Large intestine (tissue), 3 donors: ENCODE results near the gene RAB3C. TPM values are rescaled to one million over a fixed set of nuclear protein-coding genes. Genes with fewer than 3 reads are reported as not detected.

ENCODE experiments used
- DNase-seq, 2 donors: peaks; one replicate each; pipeline versions ENCODE4 v3.0.0 to v3.0.0-alpha.2; 2013
- H3K27ac ChIP-seq: one replicate; pipeline ENCODE4 v1.5.1; 2013; ENCODE audit warnings: low read length
- H3K27me3 ChIP-seq: 2 replicates; pipeline ENCODE4 v1.6.1; 2013; ENCODE audit warnings: low read length; ENCODE audit not compliant: control insufficient read depth, insufficient read depth
- H3K36me3 ChIP-seq: 2 replicates; pipeline ENCODE4 v1.6.1; 2013; ENCODE audit warnings: low read length; ENCODE audit not compliant: control insufficient read depth, insufficient read depth
- H3K4me1 ChIP-seq: one replicate; pipeline ENCODE4 v1.6.1; 2013; ENCODE audit warnings: low read length; ENCODE audit not compliant: control insufficient read depth, insufficient read depth
- H3K4me3 ChIP-seq: one replicate; pipeline ENCODE4 v1.5.1; 2013; ENCODE audit warnings: low read length
- H3K9me3 ChIP-seq: one replicate; pipeline ENCODE4 v1.6.1; 2013; ENCODE audit warnings: mild to moderate bottlenecking, low read depth, low read length, moderate library complexity; ENCODE audit not compliant: control insufficient read depth
- WGBS: methylation state at CpG from one replicate; pipeline ENCODE4 v1.1.5; 2013; ENCODE audit warnings: low lambda C conversion rate; ENCODE audit not compliant: insufficient coverage; 5-methylcytosine and 5-hydroxymethylcytosine counted together
- polyA plus RNA-seq: library from polyadenylated mRNA; unstranded; fragments of 120-200 nt; gene quantifications from one replicate; pipeline ENCODE4 v1.2.1, GENCODE V29; 2013

RAB3C gene
- polyA plus RNA-seq, 1 donor: 12.6 TPM

DNA sequence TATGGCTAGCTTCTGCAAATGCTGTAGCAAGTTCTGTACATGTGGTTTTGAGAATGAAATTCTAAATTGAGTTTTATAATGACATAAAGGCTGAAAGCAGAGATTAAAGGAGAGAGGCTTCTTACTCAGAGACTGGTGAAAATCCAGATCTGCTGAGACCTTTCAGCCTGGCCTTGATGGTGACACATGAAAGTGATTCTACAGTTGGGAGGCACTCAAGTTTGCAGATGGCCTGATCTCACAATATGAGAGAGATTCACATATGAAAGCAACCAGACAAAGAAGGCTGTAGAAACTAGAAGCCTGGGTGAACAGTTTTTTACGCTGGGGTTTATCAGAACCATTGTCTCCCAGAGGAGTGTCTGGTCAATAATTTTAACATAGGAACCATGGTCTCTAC, 49.0 kb downstream of the RAB3C start:
- DNase-seq: no peak
- Histone ChIP-seq H3K9me3 (no peaks in the 10 kb centered on the region), H3K27ac (no peak overlapping the region)

DNA sequence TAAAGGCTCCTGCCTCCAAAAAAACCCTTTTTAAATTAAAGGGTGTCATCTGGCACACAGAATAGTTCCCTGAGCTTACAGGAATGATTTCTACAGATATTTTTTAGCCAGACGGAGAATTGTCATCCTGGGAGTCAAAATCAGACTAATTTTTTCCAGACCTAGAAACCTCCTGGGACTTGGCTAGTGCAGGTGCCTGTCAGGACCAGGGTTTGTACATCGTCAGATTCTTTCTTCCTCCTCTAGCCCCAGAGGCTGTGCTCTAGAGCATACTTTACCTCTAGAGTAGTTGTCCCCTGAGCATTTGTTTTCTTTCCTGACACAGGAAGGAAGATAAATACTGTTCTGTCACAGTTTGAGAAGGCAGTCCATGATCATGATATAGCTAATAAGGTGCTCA, 52.5 kb downstream of the RAB3C start:
- no peaks in the 10 kb centered on the region for H3K27me3 ChIP-seq
- no peak overlapping the region for H3K27ac ChIP-seq
- H3K4me3 ChIP-seq: no peak overlapping the region
- WGBS: no CpG with 5 or more reads among the region's 2 CpGs
- H3K36me3 ChIP-seq: no peaks in the 10 kb centered on the region
- H3K9me3 ChIP-seq: no peaks in the 10 kb centered on the region
- DNase-seq: no peak
- no peaks in the 10 kb centered on the region for H3K4me1 ChIP-seq

More for the DNA sequence above, 49.0 kb downstream of the RAB3C start:
- no CpG with 5 or more reads among the region's 1 CpG for WGBS
- no peaks in the 10 kb centered on the region for H3K27me3 ChIP-seq
- H3K4me3 ChIP-seq: no peak overlapping the region
- H3K36me3 ChIP-seq: no peaks in the 10 kb centered on the region
- peaks cover 11% of the 10 kb centered on the region for H3K4me1 ChIP-seq

DNA sequence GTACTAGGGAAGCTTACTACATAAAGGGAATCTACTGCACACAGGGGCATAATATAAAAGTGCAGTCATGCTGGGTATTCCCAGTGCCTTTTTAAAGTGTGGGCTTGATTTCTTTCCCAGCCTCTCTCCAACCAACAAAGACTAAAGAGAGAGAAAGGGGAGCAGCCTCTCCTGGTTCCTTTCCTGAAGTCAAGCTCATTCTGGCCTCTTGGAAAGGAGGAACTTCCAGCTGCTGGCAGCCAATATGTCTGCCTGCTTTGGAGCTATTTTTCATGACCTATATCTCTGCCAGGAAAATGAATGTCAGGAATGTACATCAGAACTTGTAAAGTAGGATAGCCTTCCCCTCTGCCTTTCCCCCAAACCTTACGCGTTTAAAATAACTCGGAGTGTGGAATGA, 57.1 kb downstream of the RAB3C start:
- no CpG with 5 or more reads among the region's 3 CpGs for WGBS
- Histone ChIP-seq H3K36me3 (no peaks in the 10 kb centered on the region), H3K9me3 (no peaks in the 10 kb centered on the region), H3K4me1 (no peaks in the 10 kb centered on the region), H3K4me3 (no peak overlapping the region), H3K27me3 (no peaks in the 10 kb centered on the region), H3K27ac (no peak overlapping the region)
- no peak for DNase-seq

DNA sequence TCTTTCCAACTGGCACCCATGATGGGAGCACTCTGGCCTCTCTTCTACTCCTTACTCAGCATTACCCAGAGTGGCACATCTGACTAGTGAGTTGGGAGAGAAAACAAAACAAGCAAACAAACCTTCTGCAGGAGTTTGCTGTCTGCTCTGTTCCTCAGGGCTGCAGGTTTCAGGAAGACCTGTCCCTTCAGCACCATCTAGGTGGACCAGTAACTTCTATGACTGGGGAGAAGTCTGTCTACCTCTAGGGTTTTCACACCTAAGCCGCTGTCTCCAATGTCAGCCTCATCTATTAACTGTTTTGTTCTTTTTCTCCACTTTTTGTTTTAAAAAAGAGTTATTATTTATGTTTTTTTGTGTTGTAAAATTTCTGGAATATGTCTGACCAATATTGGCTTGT, 58.7 kb downstream of the RAB3C start:
- WGBS: no CpG with 5 or more reads among the region's 1 CpG
- Histone ChIP-seq H3K4me1 (no peaks in the 10 kb centered on the region), H3K9me3 (no peaks in the 10 kb centered on the region), H3K4me3 (no peak overlapping the region), H3K27me3 (no peaks in the 10 kb centered on the region), H3K36me3 (no peaks in the 10 kb centered on the region), H3K27ac (no peak overlapping the region)
- no peak for DNase-seq

DNA sequence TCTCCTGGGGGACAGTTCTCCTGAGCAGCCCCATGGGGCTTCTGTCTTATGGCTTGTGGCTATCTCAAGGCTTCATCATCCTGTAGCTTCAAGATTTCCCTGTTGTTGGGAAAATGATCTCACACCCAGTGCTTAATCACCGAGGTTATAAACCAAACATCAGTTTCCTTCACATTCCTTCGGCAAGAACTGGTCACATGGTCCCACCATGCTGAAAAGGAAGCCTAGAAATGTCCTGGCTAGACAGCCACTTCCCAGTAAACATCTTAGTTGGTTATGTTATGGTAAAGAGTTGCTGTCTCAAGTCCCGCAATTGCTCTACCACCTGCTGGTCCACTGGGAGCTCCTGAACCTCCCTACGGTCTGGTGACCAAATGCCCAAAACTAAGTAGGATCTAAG, 66.0 kb downstream of the RAB3C start:
- Histone ChIP-seq H3K27me3 (no peaks in the 10 kb centered on the region), H3K9me3 (no peaks in the 10 kb centered on the region), H3K36me3 (no peaks in the 10 kb centered on the region), H3K27ac (no peak overlapping the region), H3K4me3 (no peak overlapping the region), H3K4me1 (no peaks in the 10 kb centered on the region)
- WGBS: 80% methylated on average over 1 of the region's 4 CpGs
- no peak for DNase-seq

DNA sequence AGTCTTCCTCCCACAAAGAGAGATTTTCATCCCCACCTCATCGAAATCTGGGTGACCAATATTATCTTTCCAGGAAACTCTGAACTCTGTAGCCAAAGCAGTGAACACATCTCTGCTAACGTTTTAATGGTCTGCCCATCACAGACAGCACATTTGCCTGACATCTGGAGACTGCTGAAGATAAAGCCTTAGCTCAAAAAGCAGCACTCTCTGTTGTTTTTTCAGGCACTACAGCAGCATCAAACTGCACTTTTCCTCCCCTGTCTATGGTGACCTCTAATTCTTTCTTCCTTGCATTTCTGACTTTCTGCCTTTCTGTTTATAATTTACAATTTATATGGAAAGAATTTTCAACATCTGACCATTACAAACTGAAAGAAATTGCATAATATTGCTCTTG, 66.8 kb downstream of the RAB3C start:
- Histone ChIP-seq H3K4me1 (no peaks in the 10 kb centered on the region), H3K36me3 (no peaks in the 10 kb centered on the region), H3K27me3 (no peaks in the 10 kb centered on the region), H3K9me3 (no peaks in the 10 kb centered on the region), H3K4me3 (no peak overlapping the region), H3K27ac (no peak overlapping the region)
- WGBS: 100% methylated on average over 1 of the region's 2 CpGs
- DNase-seq: no peak

DNA sequence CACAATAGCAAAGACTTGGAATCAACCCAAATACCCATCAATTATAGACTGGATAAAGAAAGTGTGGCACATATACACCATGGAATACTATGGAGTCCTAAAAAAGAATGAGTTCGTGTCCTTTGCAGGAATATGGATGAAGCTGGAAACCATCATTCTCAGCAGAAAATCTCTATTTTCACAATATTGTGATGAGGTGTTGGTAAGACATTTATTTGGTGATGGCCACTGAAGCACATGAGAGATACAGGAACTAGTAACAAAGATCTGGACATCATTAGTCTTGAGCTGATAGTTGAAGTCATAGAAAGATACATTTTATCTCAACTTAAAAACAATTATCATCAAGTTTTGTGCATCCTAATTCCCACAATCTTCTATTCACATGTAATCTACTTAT, 70.6 kb downstream of the RAB3C start:
- Histone ChIP-seq H3K9me3 (no peaks in the 10 kb centered on the region), H3K4me3 (no peak overlapping the region)
- DNase-seq: no peak

DNA sequence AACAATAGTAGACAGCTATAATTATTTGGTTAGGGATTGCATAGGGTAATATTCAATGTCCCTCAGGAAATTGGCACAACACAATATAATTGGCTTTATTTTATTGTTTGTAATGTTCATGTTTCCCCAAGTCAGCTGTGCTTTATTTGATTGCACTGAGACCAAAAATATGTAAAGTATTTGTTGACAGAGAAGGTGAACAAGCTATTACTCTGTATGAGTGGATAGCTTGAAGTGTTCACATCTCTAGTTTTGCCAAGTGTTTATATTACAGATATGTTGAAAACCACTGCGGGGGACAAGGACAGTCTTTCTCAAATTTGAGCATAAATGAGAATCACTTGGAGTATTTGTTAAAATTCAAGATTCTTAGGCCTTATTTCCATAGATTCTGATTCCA, 83.3 kb downstream of the RAB3C start:
- DNase-seq: no peak
- Histone ChIP-seq H3K4me1 (no peaks in the 10 kb centered on the region), H3K9me3 (no peaks in the 10 kb centered on the region), H3K36me3 (no peaks in the 10 kb centered on the region), H3K27me3 (no peaks in the 10 kb centered on the region), H3K27ac (no peak overlapping the region), H3K4me3 (no peak overlapping the region)
- no CpG with 5 or more reads among the region's 1 CpG for WGBS

More for the DNA sequence above, 70.6 kb downstream of the RAB3C start:
- H3K36me3 ChIP-seq: no peaks in the 10 kb centered on the region
- no peaks in the 10 kb centered on the region for H3K4me1 ChIP-seq
- no peak overlapping the region for H3K27ac ChIP-seq
- H3K27me3 ChIP-seq: no peaks in the 10 kb centered on the region
- no CpG with 5 or more reads among the region's 1 CpG for WGBS

DNA sequence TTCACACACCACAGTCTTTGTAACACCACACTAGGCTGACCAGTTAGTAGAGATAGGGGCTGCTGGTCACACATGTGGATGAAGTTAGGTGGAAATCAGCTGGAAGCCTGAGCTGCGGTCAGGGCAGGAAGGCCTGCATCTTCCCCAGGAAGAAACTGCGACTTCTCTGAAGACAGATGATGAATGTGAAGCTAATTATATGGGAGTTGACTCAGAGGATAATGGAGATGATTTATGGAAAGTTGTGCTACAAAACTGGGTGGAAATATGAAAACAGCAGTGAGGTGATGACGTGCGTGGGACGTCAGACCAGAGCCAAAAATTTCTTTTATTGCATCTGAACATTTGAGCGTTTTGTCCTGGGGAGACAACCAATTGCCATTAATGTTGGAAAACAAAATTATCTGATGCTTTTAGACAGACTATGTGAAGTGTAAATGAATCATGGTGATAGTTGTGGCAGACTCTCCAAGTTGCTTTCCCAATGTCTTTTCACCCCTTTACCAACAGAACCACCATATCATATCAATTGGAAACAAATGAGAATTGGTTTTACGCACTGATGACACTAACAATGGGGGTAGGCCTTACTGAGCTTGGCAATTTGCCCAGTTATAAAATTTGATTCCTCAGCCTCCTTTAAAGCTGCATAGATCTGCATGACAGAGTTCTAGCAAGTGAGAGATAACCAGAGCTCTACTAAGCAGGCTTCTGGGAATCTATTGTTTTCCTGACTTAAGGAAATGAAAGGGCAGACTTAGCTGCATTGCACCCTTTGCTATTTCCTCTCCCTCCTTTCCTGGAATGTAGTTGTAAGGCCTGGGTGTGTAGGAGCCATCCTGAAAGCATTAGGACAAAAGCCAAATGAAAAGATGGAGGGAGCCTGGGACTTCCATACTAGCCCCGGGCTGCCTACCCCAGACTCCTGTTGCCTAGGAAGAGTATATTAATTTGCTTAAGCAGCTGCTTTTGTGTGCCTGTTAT, 84.0 kb downstream of the RAB3C start:
- no peaks in the 10 kb centered on the region for H3K36me3 ChIP-seq
- no peaks in the 10 kb centered on the region for H3K4me1 ChIP-seq
- 91% methylated on average over 4 of the region's 8 CpGs for WGBS
- H3K9me3 ChIP-seq: no peaks in the 10 kb centered on the region
- H3K27ac ChIP-seq: no peak overlapping the region
- H3K27me3 ChIP-seq: no peaks in the 10 kb centered on the region
- peak in 1 of 2 donors; percentile 4 for DNase-seq
- H3K4me3 ChIP-seq: no peak overlapping the region

DNA sequence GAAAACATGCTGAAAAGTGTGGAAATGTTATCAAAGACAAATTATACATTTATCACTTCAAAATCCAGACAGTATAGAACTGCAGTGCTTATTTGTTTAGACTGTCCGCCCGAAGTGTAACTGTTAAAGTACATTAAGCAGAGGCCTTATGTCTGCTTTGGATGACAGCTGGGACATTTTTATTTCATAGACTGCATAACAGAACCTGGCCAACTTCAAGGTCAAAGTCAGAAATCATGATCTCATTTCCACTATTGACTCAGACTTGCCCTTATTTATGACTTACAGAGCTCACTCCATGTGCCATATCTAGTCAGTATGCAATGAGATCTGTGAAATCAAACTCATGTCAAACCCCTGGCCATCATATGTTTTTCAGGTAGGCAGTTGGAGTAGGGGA, 87.7 kb downstream of the RAB3C start:
- H3K27ac ChIP-seq: no peak overlapping the region
- WGBS: no CpG with 5 or more reads among the region's 2 CpGs
- H3K36me3 ChIP-seq: no peaks in the 10 kb centered on the region
- H3K4me1 ChIP-seq: no peaks in the 10 kb centered on the region
- no peaks in the 10 kb centered on the region for H3K27me3 ChIP-seq
- H3K4me3 ChIP-seq: no peak overlapping the region
- no peaks in the 10 kb centered on the region for H3K9me3 ChIP-seq
- peak in 1 of 2 donors; percentile 24 for DNase-seq

DNA sequence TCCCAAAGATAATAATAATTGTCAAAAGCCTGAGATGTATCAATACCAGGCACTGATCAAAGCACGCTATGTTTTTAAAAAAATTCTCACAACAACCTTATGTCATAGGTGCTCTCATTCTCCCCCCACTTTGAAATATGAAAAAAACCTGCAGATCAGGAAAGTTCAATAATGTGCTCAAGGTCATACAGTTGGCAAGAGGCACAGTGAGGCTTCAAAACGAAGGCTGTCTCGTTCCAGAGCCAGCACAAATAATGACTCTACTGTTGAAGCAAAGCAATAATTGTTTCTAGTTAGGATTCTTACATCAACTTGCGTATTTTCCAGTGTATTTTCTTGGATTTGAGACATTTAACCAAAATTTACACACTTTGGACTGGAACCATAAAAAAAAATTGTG, 88.3 kb downstream of the RAB3C start:
- no peak for DNase-seq
- Histone ChIP-seq H3K36me3 (no peaks in the 10 kb centered on the region), H3K4me3 (no peak overlapping the region), H3K4me1 (no peaks in the 10 kb centered on the region), H3K27ac (no peak overlapping the region), H3K9me3 (no peaks in the 10 kb centered on the region), H3K27me3 (no peaks in the 10 kb centered on the region)
- no CpG with 5 or more reads among the region's 4 CpGs for WGBS
